Activated T-helper 2 cell treated with anti-CD3 and anti-CD28 coated beads, Interferon-gamma antibody, Interleukin-2, Interleukin-4, amounts not matched to agents 10 μg/mL and 5 μg/mL and 100 μg/mL, durations not matched to agents 14 hours and 24 hours and 36 hours (primary cell): Measurements from ENCODE around the gene NAA11. TPM values are rescaled to one million over a fixed set of nuclear protein-coding genes. Genes with fewer than 3 reads are reported as not detected.
"Not testable (repeated sequence)": the region's sequence is repeated elsewhere in the genome, so short reads cannot be mapped to it uniquely, and the experiment has no call there.

Experiments
- DNase-seq: peaks from one replicate; pipeline ENCODE4 v3.0.0; 2021; ENCODE audit warnings: low spot score
- H3K27ac Mint-ChIP-seq: one replicate; pipeline ENCODE4 v1.8.0; 2021; ENCODE audit warnings: mixed read lengths
- H3K27me3 Mint-ChIP-seq: one replicate; pipeline ENCODE4 v1.8.0; 2021; ENCODE audit warnings: low read depth, mixed read lengths
- H3K36me3 Mint-ChIP-seq: one replicate; pipeline ENCODE4 v1.8.0; 2021; ENCODE audit warnings: low read depth, mixed read lengths
- H3K4me1 Mint-ChIP-seq: one replicate; pipeline ENCODE4 v1.8.0; 2021; ENCODE audit warnings: low read depth, mixed read lengths
- H3K4me3 Mint-ChIP-seq: one replicate; pipeline ENCODE4 v1.8.0; 2021; ENCODE audit warnings: low read depth, mild to moderate bottlenecking, moderate library complexity, mixed read lengths
- H3K9me3 Mint-ChIP-seq: one replicate; pipeline ENCODE4 v1.8.0; 2021; ENCODE audit warnings: mixed read lengths
- intact Hi-C: fragments of 100-400 bp; cut with micrococcal nuclease; formaldehyde crosslinking; loops from one replicate; pipeline ENCODE4 v1.15.1; 2023
- total RNA-seq: library from RNA; stranded (reverse); gene quantifications from 2 replicates; pipeline ENCODE4 v1.2.3, GENCODE V29; 2022

Gene NAA11
- total RNA-seq, 1 donor from 2014 or later = not detected

- no peak for DNase-seq
- no peaks in the 10 kb centered on the region for H3K27me3 Mint-ChIP-seq
- no peaks in the 10 kb centered on the region for H3K9me3 Mint-ChIP-seq
- no peak overlapping the region for H3K27ac Mint-ChIP-seq
- intact Hi-C loops = no loop called here
- H3K36me3 Mint-ChIP-seq = no peaks in the 10 kb centered on the region
- H3K4me3 Mint-ChIP-seq = no peak overlapping the region
- H3K4me1 Mint-ChIP-seq = no peaks in the 10 kb centered on the region
Observed at GRCh38 chr4:79298027-79298426, 27.8 kb downstream of the NAA11 start.

- Mint-ChIP-seq H3K27ac (no peak overlapping the region), H3K36me3 (no peaks in the 10 kb centered on the region), H3K4me3 (no peak overlapping the region), H3K4me1 (no peaks in the 10 kb centered on the region), H3K27me3 (no peaks in the 10 kb centered on the region), H3K9me3 (no peaks in the 10 kb centered on the region)
- intact Hi-C loops = no loop called here
- DNase-seq = no peak
Observed at GRCh38 chr4:79297479-79297878, 28.4 kb downstream of the NAA11 start.

- no peak for DNase-seq
- Mint-ChIP-seq H3K27ac (no peak overlapping the region), H3K27me3 (no peaks in the 10 kb centered on the region), H3K36me3 (no peaks in the 10 kb centered on the region), H3K9me3 (no peaks in the 10 kb centered on the region), H3K4me3 (no peak overlapping the region), H3K4me1 (no peaks in the 10 kb centered on the region)
- intact Hi-C loops = no loop called here
Observed at GRCh38 chr4:79296768-79297428, 29.0 kb downstream of the NAA11 start.

- intact Hi-C loops = no loop called here
- Mint-ChIP-seq H3K9me3 (no peaks in the 10 kb centered on the region), H3K36me3 (no peaks in the 10 kb centered on the region), H3K27ac (no peak overlapping the region), H3K27me3 (no peaks in the 10 kb centered on the region), H3K4me1 (no peaks in the 10 kb centered on the region), H3K4me3 (no peak overlapping the region)
- no peak for DNase-seq
Observed at GRCh38 chr4:79295086-79295485, 30.8 kb downstream of the NAA11 start.

GRCh38 chr4:79294064-79294463 is 31.8 kb downstream of the NAA11 start:
- DNase-seq = no peak
- Mint-ChIP-seq H3K27ac (no peak overlapping the region), H3K36me3 (no peaks in the 10 kb centered on the region), H3K27me3 (no peaks in the 10 kb centered on the region), H3K4me1 (no peaks in the 10 kb centered on the region), H3K4me3 (no peak overlapping the region), H3K9me3 (no peaks in the 10 kb centered on the region)
- intact Hi-C loops = no loop called here

GRCh38 chr4:79292008-79292407 is 33.9 kb downstream of the NAA11 start:
- H3K4me3 Mint-ChIP-seq = no peak overlapping the region

GRCh38 chr4:79290376-79290775 is 35.5 kb downstream of the NAA11 start:
- H3K27ac Mint-ChIP-seq = no peak overlapping the region
- intact Hi-C loops = no loop called here

More at GRCh38 chr4:79292008-79292407, 33.9 kb downstream of the NAA11 start:
- no peaks in the 10 kb centered on the region for H3K36me3 Mint-ChIP-seq
- no peaks in the 10 kb centered on the region for H3K9me3 Mint-ChIP-seq
- no peak overlapping the region for H3K27ac Mint-ChIP-seq
- H3K4me1 Mint-ChIP-seq = no peaks in the 10 kb centered on the region
- DNase-seq = no peak
- intact Hi-C loops = no loop called here
- H3K27me3 Mint-ChIP-seq = no peaks in the 10 kb centered on the region

GRCh38 chr4:79288185-79288584 is 37.7 kb downstream of the NAA11 start:
- no peak for DNase-seq
- Mint-ChIP-seq H3K27me3 (no peaks in the 10 kb centered on the region), H3K9me3 (no peaks in the 10 kb centered on the region), H3K4me1 (no peaks in the 10 kb centered on the region), H3K27ac (no peak overlapping the region), H3K36me3 (no peaks in the 10 kb centered on the region), H3K4me3 (no peak overlapping the region)
- intact Hi-C loops = no loop called here

More at GRCh38 chr4:79290376-79290775, 35.5 kb downstream of the NAA11 start:
- Mint-ChIP-seq H3K4me1 (no peaks in the 10 kb centered on the region), H3K4me3 (no peak overlapping the region), H3K9me3 (no peaks in the 10 kb centered on the region), H3K36me3 (no peaks in the 10 kb centered on the region), H3K27me3 (no peaks in the 10 kb centered on the region)
- no peak for DNase-seq

- intact Hi-C loops = no loop called here
- no peak overlapping the region for H3K4me3 Mint-ChIP-seq
- H3K27me3 Mint-ChIP-seq = no peaks in the 10 kb centered on the region
- no peaks in the 10 kb centered on the region for H3K4me1 Mint-ChIP-seq
- H3K27ac Mint-ChIP-seq = no peak overlapping the region
- H3K36me3 Mint-ChIP-seq = no peaks in the 10 kb centered on the region
- no peaks in the 10 kb centered on the region for H3K9me3 Mint-ChIP-seq
- DNase-seq = no peak
Observed at GRCh38 chr4:79287718-79288117, 38.1 kb downstream of the NAA11 start.

- intact Hi-C loops = no loop called here
- H3K9me3 Mint-ChIP-seq = no peaks in the 10 kb centered on the region
- H3K4me3 Mint-ChIP-seq = no peak overlapping the region
- no peak for DNase-seq
- no peaks in the 10 kb centered on the region for H3K27me3 Mint-ChIP-seq
- H3K27ac Mint-ChIP-seq = no peak overlapping the region
- no peaks in the 10 kb centered on the region for H3K4me1 Mint-ChIP-seq
- H3K36me3 Mint-ChIP-seq = no peaks in the 10 kb centered on the region
Observed at GRCh38 chr4:79287076-79287475, 38.8 kb downstream of the NAA11 start.

GRCh38 chr4:79281566-79282359 is 44.1 kb downstream of the NAA11 start:
- Mint-ChIP-seq H3K4me1 (no peaks in the 10 kb centered on the region), H3K36me3 (no peaks in the 10 kb centered on the region), H3K9me3 (no peaks in the 10 kb centered on the region), H3K27ac (no peak overlapping the region), H3K27me3 (no peaks in the 10 kb centered on the region), H3K4me3 (no peak overlapping the region)
- intact Hi-C loops = no loop called here
- no peak for DNase-seq

- H3K4me3 Mint-ChIP-seq, H3K27ac Mint-ChIP-seq, H3K4me1 Mint-ChIP-seq, DNase-seq, H3K36me3 Mint-ChIP-seq, intact Hi-C loops, H3K27me3 Mint-ChIP-seq, H3K9me3 Mint-ChIP-seq: not testable (repeated sequence)
Observed at GRCh38 chr4:79277467-79277866, 48.4 kb downstream of the NAA11 start.

- no peak for DNase-seq
- intact Hi-C loops = no loop called here
- no peaks in the 10 kb centered on the region for H3K36me3 Mint-ChIP-seq
- H3K9me3 Mint-ChIP-seq = no peaks in the 10 kb centered on the region
- no peak overlapping the region for H3K27ac Mint-ChIP-seq
- H3K27me3 Mint-ChIP-seq = no peaks in the 10 kb centered on the region
- H3K4me1 Mint-ChIP-seq = no peaks in the 10 kb centered on the region
- H3K4me3 Mint-ChIP-seq = no peak overlapping the region
Observed at GRCh38 chr4:79273915-79274314, 51.9 kb downstream of the NAA11 start.
